Measurements from ENCODE around the gene IQSEC1. TPM values are rescaled to one million over a fixed set of nuclear protein-coding genes. Genes with fewer than 3 reads are reported as not detected.

Gene IQSEC1
- total RNA-seq, 2 donors from 2014 or later: 57.5 to 63.9 TPM

- Histone ChIP-seq H3K4me3 (peak overlapping the region in 1 of 2 donors; percentile 30), H3K36me3 (no peaks in the 10 kb centered on the region), H3K27me3 (no peaks in the 10 kb centered on the region), H3K4me1 (peaks cover 0 to 79% of the 10 kb centered on the region in 2 donors), H3K27ac (peak overlapping the region; percentile 54 to 75), H3K9me3 (no peaks in the 10 kb centered on the region)
- TF ChIP-seq CTCF (IDR thresholded peaks at IDR 0.05): no peak
- no peak for DNase-seq (ENCODE audit: low spot score)
Measured at GRCh38 chr3:13021141-13022114, 51.8 kb downstream of the IQSEC1 start.

- TF ChIP-seq CTCF (IDR thresholded peaks at IDR 0.05): no peak
- Histone ChIP-seq H3K4me3 (no peak overlapping the region), H3K27me3 (no peaks in the 10 kb centered on the region), H3K36me3 (no peaks in the 10 kb centered on the region), H3K4me1 (peaks cover 0 to 87% of the 10 kb centered on the region in 2 donors), H3K27ac (peak overlapping the region in 1 of 2 donors; percentile 65), H3K9me3 (no peaks in the 10 kb centered on the region)
- DNase-seq (ENCODE audit: low spot score): no peak
Measured at GRCh38 chr3:13020159-13020750, 53.0 kb downstream of the IQSEC1 start.

- Histone ChIP-seq H3K4me3 (peak overlapping the region in 1 of 2 donors; percentile 32), H3K27me3 (no peaks in the 10 kb centered on the region), H3K9me3 (no peaks in the 10 kb centered on the region), H3K36me3 (no peaks in the 10 kb centered on the region), H3K4me1 (peaks cover 0 to 86% of the 10 kb centered on the region in 2 donors), H3K27ac (peak overlapping the region; percentile 65 to 74)
- no peak for TF ChIP-seq CTCF (IDR thresholded peaks at IDR 0.05)
- peak; percentile 76 for DNase-seq (ENCODE audit: low spot score)
Measured at GRCh38 chr3:13019243-13020095, 53.8 kb downstream of the IQSEC1 start.

GRCh38 chr3:13018561-13019242, 54.5 kb downstream of the IQSEC1 start:
- DNase-seq (ENCODE audit: low spot score): no peak

More at GRCh38 chr3:13018561-13019242, 54.5 kb downstream of the IQSEC1 start:
- Histone ChIP-seq H3K9me3 (no peaks in the 10 kb centered on the region), H3K27ac (peak overlapping the region; percentile 65 to 74), H3K36me3 (no peaks in the 10 kb centered on the region), H3K4me1 (peaks cover 0 to 86% of the 10 kb centered on the region in 2 donors), H3K4me3 (peak overlapping the region in 1 of 2 donors; percentile 32), H3K27me3 (no peaks in the 10 kb centered on the region)
- no peak for TF ChIP-seq CTCF (IDR thresholded peaks at IDR 0.05)
